B cell (primary cell): ENCODE results near the gene CDCA7L.

Source experiments
- CTCF ChIP-seq: fragments of 200-600 bp; IDR thresholded peaks from one replicate; pipeline ENCODE4 v1.8.0; 2022; ENCODE audit warnings: antibody characterized with exemption, mild to moderate bottlenecking
- EZH2 ChIP-seq: IDR thresholded peaks from 2 replicates; pipeline ENCODE4 v1.6.1; 2012; ENCODE audit warnings: borderline replicate concordance, low read depth, mild to moderate bottlenecking, moderate library complexity, low read length; ENCODE audit not compliant: insufficient read depth, poor library complexity, severe bottlenecking

- no peak for TF ChIP-seq CTCF
- no peak for TF ChIP-seq EZH2
These were observed 26.2 kb upstream of the CDCA7L start for GRCh38 chr7:21971780-21972396.
